GM18907 (cell line): ENCODE measurements around the gene STARD7.

Experiments used
- ATAC-seq: cut with Tn5 transposase; IDR thresholded peaks from one replicate; pipeline ENCODE4 v1.9.1; 2021; ENCODE audit warnings: mild to moderate bottlenecking, moderate library complexity; ENCODE audit not compliant: unreplicated experiment

The STARD7 gene

GRCh38 chr2:96139181-96139758 is 69.4 kb downstream of the STARD7 start:
- no peak for ATAC-seq

- no peak for ATAC-seq
Observed at GRCh38 chr2:96138179-96139145, 70.2 kb downstream of the STARD7 start, which contains the start of gene ASTL. Gene ASTL, minus strand, starts transcription at chr2:96138502. Its CDS starts 66 bp downstream, at chr2:96138436.

GRCh38 chr2:96137321-96138178 is 71.1 kb downstream of the STARD7 start:
- no peak for ATAC-seq

GRCh38 chr2:96136129-96136720 is 72.4 kb downstream of the STARD7 start:
- no peak for ATAC-seq

- no peak for ATAC-seq
Observed at GRCh38 chr2:96135621-96136020, 73.0 kb downstream of the STARD7 start.

GRCh38 chr2:96135171-96135570 is 73.5 kb downstream of the STARD7 start:
- no peak for ATAC-seq
